H1 (cell line): ENCODE data around the gene AAK1. TPM values are rescaled to one million over a fixed set of nuclear protein-coding genes. Genes with fewer than 3 reads are reported as not detected.

Source experiments
- CTCF ChIA-PET: fragments of 300-600 bp; sonication (Branson Sonifier 250); formaldehyde crosslinking; loops from one replicate; lab custom pipeline; 2021; ENCODE audit not compliant: partially characterized antibody; lab: Charles Lee
- POLR2A ChIA-PET: fragments of 300-600 bp; sonication (Branson Sonifier 250); formaldehyde crosslinking; loops from one replicate; lab custom pipeline; 2021; ENCODE audit warnings: inconsistent platforms; ENCODE audit not compliant: partially characterized antibody; lab: Charles Lee
- DNase-seq, 2 experiments: peaks; one replicate each; pipeline versions ENCODE4 v3.0.0 to v3.0.0-alpha.2; 2010 to 2022; ENCODE audit warnings: low spot score in 2 of 2, low read depth in 1 of 2, mixed read lengths in 1 of 2
- FAIRE-seq: peaks from 2 replicates; lab custom pipeline; 2011; peaks lifted over from hg19 to GRCh38; lab: Jason Lieb, UNC
- H2AFZ ChIP-seq: 2 replicates; pipeline ENCODE4 v1.8.1; 2012; ENCODE audit warnings: low read length, inconsistent platforms
- H2AK5ac ChIP-seq: 2 replicates; pipeline ENCODE4 v1.6.1; 2013; ENCODE audit warnings: low read depth, low read length
- H2BK120ac ChIP-seq: replicated peaks from 2 replicates; pipeline ENCODE3; 2013; ENCODE audit warnings: low read depth, low read length, inconsistent platforms
- H2BK12ac ChIP-seq: 2 replicates; pipeline ENCODE4 v1.6.1; 2013; ENCODE audit warnings: low read depth, low read length
- H2BK15ac ChIP-seq: 2 replicates; pipeline ENCODE4 v1.6.1; 2013; ENCODE audit warnings: low read length
- H2BK20ac ChIP-seq: 2 replicates; pipeline ENCODE4 v1.6.1; 2013; ENCODE audit warnings: low read length
- H2BK5ac ChIP-seq: 2 replicates; pipeline ENCODE4 v1.6.1; 2013; ENCODE audit warnings: low read depth, low read length
- H3K14ac ChIP-seq: 2 replicates; pipeline ENCODE4 v1.6.1; 2013; ENCODE audit warnings: inconsistent platforms; ENCODE audit not compliant: insufficient read length
- H3K18ac ChIP-seq: 2 replicates; pipeline ENCODE4 v1.6.1; 2013; ENCODE audit warnings: low read length; ENCODE audit errors: extremely low read depth
- H3K23ac ChIP-seq: 2 replicates; pipeline ENCODE4 v1.6.1; 2013; ENCODE audit warnings: inconsistent platforms; ENCODE audit not compliant: insufficient read length
- H3K23me2 ChIP-seq: 2 replicates; pipeline ENCODE4 v1.6.1; 2013; ENCODE audit warnings: low read depth, low read length
- H3K27ac ChIP-seq: 2 replicates; pipeline ENCODE4 v1.6.1; 2011; ENCODE audit warnings: low read depth, low read length, inconsistent platforms
- H3K27me3 ChIP-seq, 4 experiments: replicated peaks in 1 of 4; 1 replicate in 1 of 4; 2 replicates in 3 of 4; pipeline versions ENCODE4 v1.6.1 to v1.8.1; 2011 to 2013; ENCODE audit warnings: low read length in 3 of 4, mild to moderate bottlenecking in 3 of 4, inconsistent platforms in 2 of 4, mixed read lengths in 2 of 4, moderate library complexity in 1 of 4; ENCODE audit not compliant: control insufficient read depth in 3 of 4, insufficient read depth in 3 of 4; ENCODE audit errors: extremely low read depth in 1 of 4
- H3K36me3 ChIP-seq, 4 experiments: 2 replicates each; pipeline versions ENCODE4 v1.6.1 to v1.8.1; 2011 to 2013; ENCODE audit warnings: mild to moderate bottlenecking in 4 of 4, low read length in 3 of 4, moderate library complexity in 2 of 4, control low read depth in 1 of 4, inconsistent platforms in 1 of 4; ENCODE audit not compliant: insufficient read depth in 4 of 4, control insufficient read depth in 2 of 4
- H3K4ac ChIP-seq: replicated peaks from 2 replicates; pipeline ENCODE3; 2013; ENCODE audit warnings: low read length, low read depth, mixed read lengths, inconsistent platforms; ENCODE audit not compliant: insufficient read length
- H3K4me1 ChIP-seq, 4 experiments: replicated peaks in 1 of 4; 1 replicate in 1 of 4; 2 replicates in 3 of 4; pipeline versions ENCODE4 v1.6.1 to v1.8.1; 2011 to 2013; ENCODE audit warnings: low read length in 3 of 4, inconsistent platforms in 2 of 4, mixed read lengths in 1 of 4; ENCODE audit not compliant: insufficient read depth in 4 of 4, control insufficient read depth in 3 of 4
- H3K4me2 ChIP-seq, 2 experiments: 2 replicates each; pipeline versions ENCODE4 v1.6.1 to v1.8.1; 2011 to 2013; ENCODE audit warnings: low read depth in 2 of 2, low read length in 2 of 2, control low read depth in 1 of 2, inconsistent platforms in 1 of 2, mild to moderate bottlenecking in 1 of 2; ENCODE audit not compliant: insufficient read depth in 1 of 2
- H3K4me3 ChIP-seq, 4 experiments: fragments of 200-600, 300-600 bp in 1 of 4; sonication (generic), shearing (Covaris generic), sonication (Bioruptor Twin) in 1 of 4; 2 replicates each; pipeline versions ENCODE4 v1.5.1 to v1.8.1; 2011 to 2016; ENCODE audit warnings: low read length in 4 of 4, low read depth in 3 of 4, control low read depth in 2 of 4, inconsistent platforms in 2 of 4, mild to moderate bottlenecking in 2 of 4, mixed read lengths in 1 of 4, moderate library complexity in 1 of 4; ENCODE audit not compliant: insufficient read depth in 2 of 4; ENCODE audit errors: extremely low read depth in 1 of 4
- H3K56ac ChIP-seq: replicated peaks from 2 replicates; pipeline ENCODE3; 2013; ENCODE audit warnings: low read depth, mild to moderate bottlenecking, mixed read lengths, low read length, inconsistent platforms; ENCODE audit not compliant: insufficient read length
- H3K79me1 ChIP-seq: 2 replicates; pipeline ENCODE4 v1.6.1; 2013; ENCODE audit warnings: low read depth, low read length, control low read depth
- H3K79me2 ChIP-seq, 2 experiments: 2 replicates each; pipeline versions ENCODE4 v1.6.1 to v1.8.1; 2012 to 2013; ENCODE audit warnings: low read length in 2 of 2, mild to moderate bottlenecking in 2 of 2, inconsistent platforms in 1 of 2; ENCODE audit not compliant: insufficient read depth in 2 of 2, control insufficient read depth in 1 of 2
- H3K9ac ChIP-seq, 4 experiments: replicated peaks in 1 of 4; 1 replicate in 1 of 4; 2 replicates in 3 of 4; pipeline versions ENCODE4 v1.6.1 to v1.8.1; 2011 to 2013; ENCODE audit warnings: low read depth in 3 of 4, low read length in 3 of 4, control low read depth in 2 of 4, mild to moderate bottlenecking in 2 of 4, moderate library complexity in 2 of 4, inconsistent platforms in 1 of 4; ENCODE audit errors: extremely low read depth in 1 of 4
- H3K9me3 ChIP-seq, 2 experiments: 2 replicates each; pipeline versions ENCODE4 v1.6.1 to v1.8.1; 2012 to 2013; ENCODE audit warnings: mild to moderate bottlenecking in 2 of 2, moderate library complexity in 2 of 2, control low read depth in 1 of 2, inconsistent platforms in 1 of 2, low read depth in 1 of 2, low read length in 1 of 2, mixed read lengths in 1 of 2; ENCODE audit not compliant: insufficient read depth in 2 of 2
- H4K20me1 ChIP-seq, 2 experiments: replicated peaks in 1 of 2; 2 replicates each; pipeline versions ENCODE3 to v1.8.1; 2011 to 2013; ENCODE audit warnings: inconsistent platforms in 2 of 2, low read length in 2 of 2, mild to moderate bottlenecking in 1 of 2; ENCODE audit not compliant: insufficient read depth in 2 of 2, control insufficient read depth in 1 of 2
- H4K5ac ChIP-seq: 2 replicates; pipeline ENCODE4 v1.6.1; 2013; ENCODE audit warnings: low read length, low read depth, mixed read lengths, inconsistent platforms; ENCODE audit not compliant: insufficient read length
- H4K8ac ChIP-seq: 2 replicates; pipeline ENCODE4 v1.8.0; 2013; ENCODE audit warnings: mild to moderate bottlenecking, moderate library complexity, low read length, inconsistent platforms; ENCODE audit not compliant: insufficient read depth; ENCODE audit errors: extremely low read depth
- H4K91ac ChIP-seq: replicated peaks from 2 replicates; pipeline ENCODE3; 2013; ENCODE audit warnings: low read length, mixed read lengths, inconsistent platforms; ENCODE audit not compliant: insufficient read length
- BRCA1 ChIP-seq: IDR thresholded peaks from 2 replicates; pipeline ENCODE4 v1.6.1; 2012; ENCODE audit warnings: low read depth, low read length, improper control_type of control experiment
- CTBP2 ChIP-seq: IDR thresholded peaks from 2 replicates; pipeline ENCODE4 v1.7.0; 2011; ENCODE audit warnings: borderline replicate concordance, mild to moderate bottlenecking, moderate library complexity, mixed read lengths, low read length; ENCODE audit not compliant: insufficient read depth, insufficient read length
- FOSL1 ChIP-seq: IDR thresholded peaks from 2 replicates; pipeline ENCODE4 v1.6.1; 2011; ENCODE audit warnings: mild to moderate bottlenecking, low read depth, low read length, moderate library complexity; ENCODE audit not compliant: insufficient read depth
- GTF2F1 ChIP-seq: IDR thresholded peaks from 2 replicates; pipeline ENCODE4 v1.6.1; 2012; ENCODE audit warnings: low read depth, low read length, improper control_type of control experiment, borderline replicate concordance
- KDM4A ChIP-seq: IDR thresholded peaks from one replicate; pipeline ENCODE4 v1.7.1; 2012; ENCODE audit warnings: low read depth, mild to moderate bottlenecking, moderate library complexity, low read length, inconsistent platforms; ENCODE audit not compliant: severe bottlenecking
- MAFK ChIP-seq: IDR thresholded peaks from 2 replicates; pipeline ENCODE4 v1.6.1; 2012; ENCODE audit warnings: low read depth, mild to moderate bottlenecking, improper control_type of control experiment, low read length
- POLR2A ChIP-seq, 2 experiments: IDR thresholded peaks; 1 replicate in 1 of 2; 2 replicates in 1 of 2; pipeline ENCODE4 v1.6.1; 2011; ENCODE audit warnings: low read depth in 2 of 2, low read length in 2 of 2, mild to moderate bottlenecking in 2 of 2; ENCODE audit errors: control extremely low read depth in 1 of 2
- RAD21 ChIP-seq, 2 experiments: IDR thresholded peaks in 1 of 2; conservative IDR thresholded peaks in 1 of 2; 2 replicates each; pipeline ENCODE4 v1.6.1; 2011; ENCODE audit warnings: low read depth in 2 of 2, low read length in 2 of 2, improper control_type of control experiment in 1 of 2, inconsistent platforms in 1 of 2, mild to moderate bottlenecking in 1 of 2, moderate library complexity in 1 of 2
- SAP30 ChIP-seq: fragments of 300-600 bp; sonication (generic); IDR thresholded peaks from 2 replicates; pipeline ENCODE4 v1.7.1; 2012; ENCODE audit warnings: low read length, moderate library complexity, mild to moderate bottlenecking, inconsistent platforms; ENCODE audit not compliant: insufficient read depth, insufficient replicate concordance
- SIN3A ChIP-seq, 2 experiments: IDR thresholded peaks in 1 of 2; conservative IDR thresholded peaks in 1 of 2; 2 replicates each; pipeline ENCODE4 v1.6.1; 2011 to 2012; ENCODE audit warnings: low read length in 2 of 2, improper control_type of control experiment in 1 of 2, low read depth in 1 of 2, mild to moderate bottlenecking in 1 of 2
- SP2 ChIP-seq: IDR thresholded peaks from 2 replicates; pipeline ENCODE4 v1.6.1; 2012; ENCODE audit warnings: mild to moderate bottlenecking, low read length, inconsistent platforms
- TAF1 ChIP-seq: IDR thresholded peaks from 2 replicates; pipeline ENCODE4 v1.6.1; 2011; ENCODE audit warnings: mild to moderate bottlenecking, low read depth, low read length
- TAF7 ChIP-seq: optimal IDR thresholded peaks from 2 replicates; pipeline ENCODE3; 2011; ENCODE audit warnings: low read depth, mild to moderate bottlenecking, inconsistent platforms, low read length, moderate library complexity, borderline replicate concordance
- ZNF274 ChIP-seq: IDR thresholded peaks from 2 replicates; pipeline ENCODE4 v1.7.0; 2012; ENCODE audit warnings: low read length, borderline replicate concordance; ENCODE audit errors: extremely low read depth
- WGBS, 2 experiments: shearing (Covaris generic) in 1 of 2; methylation state at CpG; one replicate each; pipeline versions ENCODE4 v1.1.6 to v1.1.7; 2013 to 2015; ENCODE audit warnings: low lambda C conversion rate in 2 of 2, mixed read lengths in 2 of 2, inconsistent platforms in 1 of 2, low coverage in 1 of 2, missing lambda C conversion rate in 1 of 2; ENCODE audit not compliant: insufficient replicate concordance in 2 of 2, insufficient coverage in 1 of 2, insufficient read length in 1 of 2; ENCODE audit errors: extremely low coverage in 1 of 2, missing lambda C conversion rate in 1 of 2; 5-methylcytosine and 5-hydroxymethylcytosine counted together
- polyA plus RNA-seq, 7 experiments: library from polyadenylated mRNA; depleted of rRNA in 3 of 7; stranded (reverse) in 5 of 7; unstranded in 2 of 7; fragments of >200 nt in 5 of 7; fragments of 200-250 nt in 2 of 7; gene quantifications; 1 replicate in 5 of 7; 2 replicates in 1 of 7; 4 replicates in 1 of 7; pipeline versions ENCODE4 v1.2.1 to v1.2.3, GENCODE V29; 2011 to 2013; ENCODE audit warnings: missing spikeins in 2 of 7, mixed read lengths in 2 of 7
- total RNA-seq: library from RNA; stranded (reverse); fragmentation: NEBNext Ultra II Directional; extraction: Animal tissue kit (Norgen Biotek cat#: 25700); gene quantifications from 2 replicates; pipeline ENCODE4 v1.2.1, GENCODE V29; 2021

Gene AAK1
- total and polyA plus RNA-seq, 2 of the 8 experiments (the other 6 are each of a cell fraction or from before 2014, with no cell fraction given), result 10.0 to 40.5 TPM

DNA sequence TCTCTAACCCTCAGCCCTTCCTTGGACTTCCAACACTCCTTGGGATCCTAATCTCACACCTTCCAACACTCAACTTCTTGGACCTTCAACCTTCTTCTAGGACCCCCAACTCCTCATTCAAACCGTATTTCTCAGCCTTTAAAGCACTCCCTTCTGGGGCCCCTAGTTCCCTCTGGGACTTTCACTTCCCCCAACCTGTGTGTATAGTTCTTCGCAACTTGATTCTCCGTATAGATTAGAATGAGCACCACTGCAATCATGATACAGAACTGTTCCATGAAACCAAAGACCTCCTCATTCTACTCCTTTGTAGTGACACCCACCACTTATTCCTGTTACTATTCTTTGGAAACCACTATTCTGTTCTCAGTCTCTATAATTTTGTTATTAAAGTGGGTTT, 144.3 kb downstream of the AAK1 start:
- no peak for FAIRE-seq
- no peak overlapping the region for H3K9ac ChIP-seq
- TF ChIP-seq ZNF274, result no peak
- no peak for TF ChIP-seq TAF7
- no peak for TF ChIP-seq CTBP2
- no peak for TF ChIP-seq MAFK
- TF ChIP-seq TAF1, result no peak
- TF ChIP-seq SP2, result no peak
- no peak for TF ChIP-seq BRCA1
- no peak for TF ChIP-seq SAP30
- no peak for TF ChIP-seq RAD21 (IDR thresholded peaks at IDR 0.05 in 1 of 2, conservative IDR thresholded peaks at IDR 0.05 in 1 of 2; ENCODE audit: low read depth in 2 of 2, low read length in 2 of 2)
- no peak for TF ChIP-seq FOSL1
- TF ChIP-seq GTF2F1, result no peak
- no peak for TF ChIP-seq POLR2A (IDR thresholded peaks at IDR 0.05; ENCODE audit: control extremely low read depth in 1 of 2, low read depth in 2 of 2, low read length in 2 of 2)
- TF ChIP-seq SIN3A (conservative IDR thresholded peaks at IDR 0.05 in 1 of 2, IDR thresholded peaks at IDR 0.05 in 1 of 2; ENCODE audit: low read depth in 1 of 2, low read length in 2 of 2), result no peak
- no peak for TF ChIP-seq KDM4A

More for the DNA sequence above, 144.3 kb downstream of the AAK1 start:
- Histone ChIP-seq H4K5ac (no peak overlapping the region), H3K9me3 (no peaks in the 10 kb centered on the region), H3K27me3 (no peaks in the 10 kb centered on the region), H3K4me3 (no peak overlapping the region), H2BK12ac (no peak overlapping the region), H2AFZ (no peak overlapping the region), H3K4me2 (no peak overlapping the region), H3K4me1 (peaks cover 0 to 6% (median 4%) of the 10 kb centered on the region in 4 experiments; a peak in 3 of 7 replicates), H2BK120ac (no peak overlapping the region), H2BK5ac (0 out of 2 replicates have a peak overlapping the region, but pooled peaks have one; percentile 39), H3K56ac (no peak overlapping the region), H3K23me2 (no peaks in the 10 kb centered on the region; the same call in 1 of the 2 replicates), H3K27ac (no peak overlapping the region), H3K14ac (no peak overlapping the region), H3K79me1 (no peaks in the 10 kb centered on the region), H3K23ac (no peak overlapping the region), H3K4ac (no peak overlapping the region), H3K79me2 (no peaks in the 10 kb centered on the region), H2BK15ac (no peak overlapping the region), H4K8ac (no peak overlapping the region), H4K20me1 (no peaks in the 10 kb centered on the region), H2AK5ac (no peak overlapping the region), H3K36me3 (no peaks in the 10 kb centered on the region), H2BK20ac (no peak overlapping the region), H3K18ac (no peak overlapping the region), H4K91ac (no peak overlapping the region)
- WGBS, 2 experiments, result 95 to 100% methylated on average over 1 to 3 of the region's 3 CpGs
- DNase-seq, result no peak
- CTCF ChIA-PET, result interaction anchor here (1.7 kb wide), 1 partner anchor 62 kb away, joined by 4 read pairs; the partner anchor contains the start of gene NFU1
- POLR2A ChIA-PET, result no interaction called here
